Hair follicular keratinocyte (primary cell): ENCODE results near the gene ZBTB33. TPM values are rescaled to one million over a fixed set of nuclear protein-coding genes. Genes with fewer than 3 reads are reported as not detected.

Experiments
- total RNA-seq: library from RNA; depleted of rRNA; stranded (reverse); fragments of >200 nt; gene quantifications from 2 replicates; pipeline ENCODE4 v1.2.3, GENCODE V29; 2015

The ZBTB33 gene, protein sequence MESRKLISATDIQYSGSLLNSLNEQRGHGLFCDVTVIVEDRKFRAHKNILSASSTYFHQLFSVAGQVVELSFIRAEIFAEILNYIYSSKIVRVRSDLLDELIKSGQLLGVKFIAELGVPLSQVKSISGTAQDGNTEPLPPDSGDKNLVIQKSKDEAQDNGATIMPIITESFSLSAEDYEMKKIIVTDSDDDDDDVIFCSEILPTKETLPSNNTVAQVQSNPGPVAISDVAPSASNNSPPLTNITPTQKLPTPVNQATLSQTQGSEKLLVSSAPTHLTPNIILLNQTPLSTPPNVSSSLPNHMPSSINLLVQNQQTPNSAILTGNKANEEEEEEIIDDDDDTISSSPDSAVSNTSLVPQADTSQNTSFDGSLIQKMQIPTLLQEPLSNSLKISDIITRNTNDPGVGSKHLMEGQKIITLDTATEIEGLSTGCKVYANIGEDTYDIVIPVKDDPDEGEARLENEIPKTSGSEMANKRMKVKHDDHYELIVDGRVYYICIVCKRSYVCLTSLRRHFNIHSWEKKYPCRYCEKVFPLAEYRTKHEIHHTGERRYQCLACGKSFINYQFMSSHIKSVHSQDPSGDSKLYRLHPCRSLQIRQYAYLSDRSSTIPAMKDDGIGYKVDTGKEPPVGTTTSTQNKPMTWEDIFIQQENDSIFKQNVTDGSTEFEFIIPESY
- total RNA-seq, result 9.8 and 15.2 TPM in 2 replicates

DNA sequence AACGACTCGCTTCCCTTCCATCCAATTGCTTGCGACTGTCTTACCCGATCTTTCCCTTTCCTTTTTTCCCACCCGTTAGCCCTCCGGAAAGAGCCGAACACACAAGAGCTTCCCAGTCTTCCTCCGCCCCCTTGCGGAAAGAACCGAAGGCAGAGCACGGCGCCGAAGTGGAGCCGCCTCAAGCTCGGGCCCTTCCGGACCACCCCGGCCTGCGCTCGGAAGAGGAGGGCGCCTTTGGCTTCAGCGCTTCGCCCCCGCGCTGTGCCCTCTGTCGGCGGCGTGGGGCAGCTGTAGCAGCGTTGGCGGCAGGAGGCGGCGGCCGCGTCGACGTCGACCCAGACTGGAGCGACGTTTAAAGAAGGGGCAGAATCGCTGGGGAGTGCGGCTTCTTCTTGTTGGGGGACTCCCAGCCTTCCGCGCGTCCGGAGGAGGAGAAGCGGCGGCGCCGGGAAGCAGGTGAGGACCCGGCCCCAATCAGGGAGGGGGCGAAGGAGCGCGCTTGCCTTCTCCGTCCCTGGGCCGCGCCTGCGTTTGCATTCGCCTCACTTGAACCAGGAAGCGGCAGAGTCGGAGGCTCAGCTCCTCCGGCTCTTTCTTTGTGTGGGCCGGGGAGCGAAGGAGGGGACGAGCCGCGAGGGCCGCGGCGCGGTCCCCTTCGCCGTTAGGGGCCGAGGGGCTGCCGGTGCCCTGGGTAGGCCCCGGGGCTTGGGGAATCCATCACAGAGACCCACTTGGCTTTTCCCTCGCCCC, at the start of gene ZBTB33:
Gene ZBTB33 (plus strand): TSS at position 291 of the 750 bp plus-strand sequence. CDS start 2,604 bp downstream, outside the sequence.

Other genes with a start within 250 kb of the ZBTB33 start
- not detected in 2 replicates for gene RHOXF2B, start 173.1 kb upstream of the ZBTB33 start, total RNA-seq
- not detected in 2 replicates for gene RHOXF1, start 134.9 kb upstream of the ZBTB33 start, total RNA-seq
- gene RHOXF2, start 92.2 kb upstream of the ZBTB33 start, total RNA-seq, result not detected in 2 replicates
- not detected in 2 replicates for gene TMEM255A, start 60.6 kb downstream of the ZBTB33 start, total RNA-seq
- not detected in 2 replicates for gene ATP1B4, start 111.3 kb downstream of the ZBTB33 start, total RNA-seq
- 84.4 and 132 TPM in 2 replicates for gene LAMP2, start 218.5 kb downstream of the ZBTB33 start, total RNA-seq